ENCODE data around the gene GSTM1. TPM values are rescaled to one million over a fixed set of nuclear protein-coding genes. Genes with fewer than 3 reads are reported as not detected.
"Not testable (repeated sequence)": the region's sequence is repeated elsewhere in the genome, so short reads cannot be mapped to it uniquely, and the experiment has no call there.

Gene GSTM1
- total RNA-seq, 1 donor from 2014 or later = not detected

DNA sequence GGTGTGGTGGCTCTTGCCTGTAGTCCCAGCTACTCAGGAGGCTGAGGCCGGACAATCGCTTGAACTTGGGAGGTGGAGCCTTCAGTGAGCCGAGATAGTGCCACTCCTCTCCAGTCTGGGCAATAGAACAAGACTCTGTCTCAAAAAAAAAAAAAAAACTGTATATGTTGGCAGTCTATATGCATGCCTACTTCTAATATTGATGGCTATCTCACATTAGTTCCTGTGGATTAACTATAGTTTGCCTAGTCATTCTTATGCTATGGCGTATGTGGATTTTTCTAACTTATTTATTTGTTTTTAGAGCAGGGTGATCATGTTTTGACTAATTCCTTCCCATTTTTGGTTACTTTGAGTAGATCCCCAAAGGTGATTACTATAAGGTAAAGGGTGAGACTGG lies 9.4 kb downstream of the GSTM1 start:
- DNase-seq (ENCODE audit: low read depth in 2 of 2) = no peak

GRCh38 chr1:109697861-109698260 lies 10.2 kb downstream of the GSTM1 start:
- not testable (repeated sequence) for DNase-seq (ENCODE audit: low read depth in 2 of 2)

- not testable (repeated sequence) for DNase-seq (ENCODE audit: low read depth in 2 of 2)
Measured at GRCh38 chr1:109702940-109703339, 15.3 kb downstream of the GSTM1 start.

DNA sequence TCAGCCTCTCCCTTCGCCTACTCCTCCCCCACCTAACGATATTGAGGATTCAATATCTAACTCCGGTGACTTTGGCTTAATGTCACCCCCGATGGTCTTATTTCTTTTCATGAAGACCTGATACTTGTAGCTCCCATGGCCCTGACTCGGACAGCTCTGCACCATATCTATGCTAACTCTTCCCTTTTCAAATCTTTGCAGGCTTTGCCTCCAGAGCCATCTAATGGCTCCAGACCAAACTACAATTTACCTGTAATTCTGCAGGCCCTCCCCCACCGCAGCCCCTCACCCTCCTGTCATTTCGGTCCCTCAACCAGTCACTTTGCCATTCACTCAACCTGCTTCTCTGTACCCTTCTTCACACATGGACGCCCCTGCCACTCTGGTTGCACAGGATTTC lies 16.6 kb downstream of the GSTM1 start:
- peak in 1 of 2 donors; percentile 1 for DNase-seq (ENCODE audit: low read depth in 2 of 2)

GRCh38 chr1:109705411-109705810 lies 17.8 kb downstream of the GSTM1 start:
- DNase-seq (ENCODE audit: low read depth in 2 of 2) = no peak

DNA sequence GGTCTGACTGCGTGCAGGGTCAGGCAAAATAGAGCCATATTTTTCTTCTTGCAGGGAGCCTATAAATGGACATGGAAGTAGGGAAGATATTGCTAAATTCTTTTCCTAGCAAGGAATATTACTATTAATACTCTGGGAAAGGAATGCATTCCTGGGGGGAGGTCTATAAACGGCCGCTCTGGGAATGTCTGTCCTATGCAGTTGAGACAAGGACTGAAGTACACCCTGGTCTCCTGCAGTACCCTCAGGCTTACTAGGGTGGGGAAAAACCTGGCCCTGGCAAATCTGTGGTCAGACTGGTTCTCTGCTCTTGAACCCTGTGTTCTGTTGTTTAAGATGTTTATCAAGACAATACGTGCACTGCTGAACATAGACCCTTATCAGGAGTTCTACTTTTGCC lies 21.3 kb downstream of the GSTM1 start:
- not testable (repeated sequence) for DNase-seq (ENCODE audit: low read depth in 2 of 2)

DNA sequence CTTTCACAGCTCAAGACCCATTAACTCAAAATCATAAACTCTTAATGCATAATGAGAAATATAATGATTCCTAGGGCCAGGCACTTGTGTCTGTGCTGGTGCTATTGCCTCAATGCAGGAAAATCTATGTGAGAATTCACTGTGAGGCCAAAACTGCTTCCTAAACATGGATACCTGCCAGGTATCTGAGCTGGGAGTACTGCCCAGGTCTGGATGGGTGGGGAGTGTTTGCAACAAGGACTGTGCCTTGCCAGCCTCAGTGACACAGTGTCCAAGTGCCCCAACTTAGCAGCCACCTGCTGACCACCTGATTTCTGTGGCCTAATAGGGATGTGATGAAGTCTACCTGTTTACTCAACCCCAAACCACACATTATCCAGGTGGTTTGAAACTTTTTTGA lies 22.2 kb downstream of the GSTM1 start:
- not testable (repeated sequence) for DNase-seq (ENCODE audit: low read depth in 2 of 2)

- not testable (repeated sequence) for DNase-seq (ENCODE audit: low read depth in 2 of 2)
Measured at GRCh38 chr1:109711593-109712320, 24.1 kb downstream of the GSTM1 start, which contains the start of gene GSTM5. TSS of gene GSTM5 (plus strand) at chr1:109712251. CDS start at chr1:109712313, 62 bp downstream.

- peak in 1 of 2 donors; percentile 0 for DNase-seq (ENCODE audit: low read depth in 2 of 2)
Measured at GRCh38 chr1:109712321-109712864, 24.8 kb downstream of the GSTM1 start.

GRCh38 chr1:109713636-109714035 lies 26.0 kb downstream of the GSTM1 start:
- DNase-seq (ENCODE audit: low read depth in 2 of 2) = no peak

DNA sequence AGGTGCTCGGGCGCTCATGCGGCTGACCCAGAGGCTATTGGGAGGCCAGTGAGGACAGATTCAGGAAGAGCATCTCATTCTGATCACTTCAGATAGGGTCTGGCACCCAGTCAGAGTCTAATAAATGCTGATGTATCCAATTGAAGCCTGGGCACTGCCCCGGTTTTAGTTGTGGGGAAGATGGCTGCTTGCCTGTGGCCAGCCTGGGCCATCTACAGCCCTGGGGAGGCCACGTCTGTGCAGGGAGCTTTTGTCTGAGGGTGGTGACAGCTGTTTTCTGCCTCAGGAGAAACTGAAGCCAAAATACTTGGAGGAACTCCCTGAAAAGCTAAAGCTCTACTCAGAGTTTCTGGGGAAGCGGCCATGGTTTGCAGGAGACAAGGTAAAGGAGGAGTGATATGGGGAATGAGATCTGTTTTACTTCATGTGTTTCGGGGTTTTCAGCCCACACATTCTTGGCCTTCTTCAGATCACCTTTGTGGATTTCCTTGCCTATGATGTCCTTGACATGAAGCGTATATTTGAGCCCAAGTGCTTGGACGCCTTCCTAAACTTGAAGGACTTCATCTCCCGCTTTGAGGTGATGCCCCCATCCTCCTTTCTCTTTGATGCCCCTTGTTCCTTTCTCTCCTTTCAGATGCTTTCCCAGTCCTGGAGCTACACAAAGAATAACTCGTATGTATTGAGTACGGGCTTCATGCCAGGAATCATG lies 27.2 kb downstream of the GSTM1 start:
- DNase-seq (ENCODE audit: low read depth in 2 of 2) = no peak

DNA sequence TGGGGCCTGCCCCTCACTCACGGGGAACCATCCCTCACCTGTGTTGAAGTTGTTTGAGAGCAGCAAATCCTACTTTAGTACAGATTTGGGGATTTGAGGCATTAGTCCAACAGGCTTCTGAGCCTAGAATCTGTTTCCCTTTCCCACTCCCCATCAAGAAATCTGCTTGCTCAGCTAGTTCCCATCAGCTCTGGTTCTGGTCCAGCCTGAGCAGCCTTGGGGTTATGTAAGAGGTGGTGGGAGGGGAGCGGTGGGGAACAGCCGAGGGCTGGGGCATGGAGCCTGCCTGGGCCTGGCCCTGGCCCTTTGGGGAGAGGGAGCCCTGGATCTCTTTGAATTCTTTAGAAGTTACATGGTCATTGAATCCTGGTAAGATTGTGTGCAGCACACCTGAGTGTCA lies 28.5 kb downstream of the GSTM1 start:
- DNase-seq (ENCODE audit: low read depth in 2 of 2) = no peak

GRCh38 chr1:109716570-109717090 lies 29.0 kb downstream of the GSTM1 start:
- DNase-seq (ENCODE audit: low read depth in 2 of 2) = no peak

DNA sequence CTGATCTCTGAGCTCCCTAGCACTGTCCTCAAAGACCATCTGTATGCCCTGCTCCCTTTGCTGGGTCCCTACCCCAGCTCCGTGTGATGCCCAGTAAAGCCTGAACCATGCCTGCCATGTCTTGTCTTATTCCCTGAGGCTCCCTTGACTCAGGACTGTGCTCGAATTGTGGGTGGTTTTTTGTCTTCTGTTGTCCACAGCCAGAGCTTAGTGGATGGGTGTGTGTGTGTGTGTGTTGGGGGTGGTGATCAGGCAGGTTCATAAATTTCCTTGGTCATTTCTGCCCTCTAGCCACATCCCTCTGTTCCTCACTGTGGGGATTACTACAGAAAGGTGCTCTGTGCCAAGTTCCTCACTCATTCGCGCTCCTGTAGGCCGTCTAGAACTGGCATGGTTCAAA lies 30.1 kb downstream of the GSTM1 start:
- DNase-seq (ENCODE audit: low read depth in 2 of 2) = no peak

DNA sequence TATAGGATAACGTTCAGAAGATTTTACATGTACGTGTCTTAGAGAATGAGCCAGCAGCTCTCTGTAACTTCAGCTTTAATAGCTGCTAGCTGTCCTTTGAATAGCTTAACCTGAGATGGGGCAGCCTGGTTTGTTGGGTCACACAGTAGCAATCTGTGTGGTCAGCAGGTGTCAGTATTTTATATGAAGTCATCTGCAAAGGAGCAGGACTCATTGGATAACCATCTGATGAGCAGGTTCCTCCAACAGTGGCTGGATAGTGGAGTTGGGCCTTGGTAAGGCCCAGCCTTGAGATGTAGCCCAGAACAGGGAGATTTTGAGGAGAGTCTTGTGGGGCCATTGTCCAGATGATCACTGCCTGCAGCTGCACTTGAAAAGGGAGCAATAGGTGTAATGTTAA lies 30.9 kb downstream of the GSTM1 start:
- peak; percentile 12 to 42 for DNase-seq (ENCODE audit: low read depth in 2 of 2)

GRCh38 chr1:109719337-109719837 lies 31.8 kb downstream of the GSTM1 start:
- peak in 1 of 2 donors; percentile 6 for DNase-seq (ENCODE audit: low read depth in 2 of 2)

DNA sequence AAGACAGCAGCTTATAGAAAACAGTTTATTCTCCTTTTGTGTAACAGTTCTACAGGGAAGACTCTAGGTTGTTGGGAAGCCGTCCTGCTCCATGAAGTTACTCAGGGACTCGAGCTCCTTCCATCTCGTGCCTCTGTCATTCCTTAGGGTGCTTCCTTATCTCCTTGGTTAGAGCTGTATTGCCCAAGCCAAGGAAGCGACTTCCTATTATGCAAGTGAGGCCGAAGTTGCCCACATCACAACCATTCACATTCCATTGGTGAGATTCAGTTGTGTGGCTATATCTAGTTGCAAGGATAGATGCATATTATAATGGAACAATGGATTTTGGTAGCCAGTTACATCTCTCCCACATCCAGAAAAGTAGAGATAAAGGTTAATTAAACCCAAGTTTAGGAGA lies 33.4 kb downstream of the GSTM1 start:
- DNase-seq (ENCODE audit: low read depth in 2 of 2) = no peak

- DNase-seq (ENCODE audit: low read depth in 2 of 2) = no peak
Measured at GRCh38 chr1:109721971-109722370, 34.4 kb downstream of the GSTM1 start.

DNA sequence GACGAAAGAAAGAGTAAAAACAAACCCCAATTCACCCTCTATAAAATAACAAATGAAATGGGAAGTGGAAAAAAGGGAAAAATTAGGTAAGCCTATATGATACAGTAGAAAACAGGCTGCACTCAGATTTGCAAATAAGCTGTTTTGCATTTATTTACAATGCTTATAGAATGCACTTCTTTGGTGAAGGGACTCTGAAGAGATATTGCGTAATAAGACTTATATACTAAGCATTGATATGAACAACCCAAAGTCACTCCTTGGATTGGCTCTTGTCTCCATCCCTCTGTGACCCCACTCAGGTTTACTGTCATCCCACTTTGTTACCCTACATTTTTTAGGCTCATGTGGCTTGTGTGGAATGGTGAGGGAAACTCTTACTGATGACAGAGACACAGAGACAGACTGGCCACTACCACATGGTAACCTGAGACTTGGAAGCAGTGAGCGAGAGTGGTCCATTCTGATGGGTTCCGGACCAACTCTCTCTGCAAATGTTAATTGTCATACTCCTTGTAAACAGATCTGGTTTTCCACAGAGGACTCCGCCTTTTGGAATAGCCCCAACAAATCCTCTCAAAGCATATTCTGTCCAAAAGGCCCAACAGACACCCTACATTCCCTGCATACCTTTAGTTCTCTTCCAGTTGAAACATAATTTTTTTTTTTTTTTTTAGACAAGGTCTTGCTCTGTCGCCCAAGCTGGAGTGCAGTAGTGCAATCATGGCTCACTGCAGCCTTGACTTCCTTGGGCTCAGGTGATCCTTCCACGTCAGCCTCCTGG lies 35.5 kb downstream of the GSTM1 start:
- DNase-seq (ENCODE audit: low read depth in 2 of 2) = no peak

GRCh38 chr1:109724933-109725332 lies 37.3 kb downstream of the GSTM1 start:
- DNase-seq (ENCODE audit: low read depth in 2 of 2) = no peak

- no peak for DNase-seq (ENCODE audit: low read depth in 2 of 2)
Measured at GRCh38 chr1:109725510-109725909, 37.9 kb downstream of the GSTM1 start.
